ENCODE measurements around the gene ZNF205. TPM values are rescaled to one million over a fixed set of nuclear protein-coding genes. Genes with fewer than 3 reads are reported as not detected.

Gene ZNF205
- total and polyA plus RNA-seq, 10 of the 15 experiments (the other 5 are each of a cell fraction or from before 2014, with no cell fraction given), result 0.26 to 1.5 (median 0.78) TPM; not detected in 2

DNA sequence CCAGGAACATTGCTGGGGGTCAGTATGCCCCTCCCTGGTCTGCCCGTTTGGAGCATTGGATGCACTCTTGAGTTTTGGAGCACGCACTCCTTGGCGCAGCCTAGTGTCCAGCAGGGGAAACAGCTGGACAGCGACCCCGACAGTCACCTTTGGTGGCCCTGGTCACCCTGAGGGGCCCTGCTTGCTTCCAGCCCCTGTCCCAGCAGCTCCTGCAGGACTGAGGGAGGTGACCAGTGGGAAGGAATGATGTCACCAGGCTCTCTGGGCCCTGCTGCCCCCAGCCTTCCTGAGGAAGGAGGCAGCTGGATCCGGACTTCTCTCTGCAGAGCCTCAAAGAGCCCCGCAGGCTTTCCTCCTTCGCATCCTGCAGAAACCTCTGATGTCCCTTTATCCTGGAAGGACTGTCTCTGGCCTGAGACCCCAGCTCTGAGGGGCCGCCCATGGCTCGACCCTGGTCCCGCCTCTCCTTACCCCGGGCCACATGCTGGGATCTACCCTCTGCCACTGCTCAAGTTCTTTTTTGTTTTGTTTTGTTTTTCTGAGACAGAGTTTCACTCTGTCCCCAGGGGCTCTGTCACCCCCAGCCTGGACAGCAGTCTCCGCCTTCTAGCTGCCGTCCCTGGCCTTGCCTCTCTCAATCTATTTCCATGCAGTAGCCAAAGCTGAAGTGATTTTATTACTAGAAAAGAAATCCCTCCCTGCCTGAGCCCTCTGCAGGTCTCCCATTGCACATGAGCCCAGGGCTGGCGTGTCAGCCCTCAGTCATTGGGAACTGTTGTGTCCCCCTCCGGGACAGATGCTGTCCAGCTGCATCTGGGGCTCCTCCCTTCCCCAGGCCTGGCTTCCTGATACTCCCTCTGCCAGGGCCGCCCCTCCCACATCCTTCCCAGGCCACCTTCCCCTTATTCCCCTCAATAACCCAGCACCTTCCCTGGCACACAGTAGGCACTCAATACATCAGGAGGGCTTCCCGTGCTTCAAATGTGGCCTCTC lies 24.8 kb upstream of the ZNF205 start (continued):
- TF ChIP-seq, protein P1, sequence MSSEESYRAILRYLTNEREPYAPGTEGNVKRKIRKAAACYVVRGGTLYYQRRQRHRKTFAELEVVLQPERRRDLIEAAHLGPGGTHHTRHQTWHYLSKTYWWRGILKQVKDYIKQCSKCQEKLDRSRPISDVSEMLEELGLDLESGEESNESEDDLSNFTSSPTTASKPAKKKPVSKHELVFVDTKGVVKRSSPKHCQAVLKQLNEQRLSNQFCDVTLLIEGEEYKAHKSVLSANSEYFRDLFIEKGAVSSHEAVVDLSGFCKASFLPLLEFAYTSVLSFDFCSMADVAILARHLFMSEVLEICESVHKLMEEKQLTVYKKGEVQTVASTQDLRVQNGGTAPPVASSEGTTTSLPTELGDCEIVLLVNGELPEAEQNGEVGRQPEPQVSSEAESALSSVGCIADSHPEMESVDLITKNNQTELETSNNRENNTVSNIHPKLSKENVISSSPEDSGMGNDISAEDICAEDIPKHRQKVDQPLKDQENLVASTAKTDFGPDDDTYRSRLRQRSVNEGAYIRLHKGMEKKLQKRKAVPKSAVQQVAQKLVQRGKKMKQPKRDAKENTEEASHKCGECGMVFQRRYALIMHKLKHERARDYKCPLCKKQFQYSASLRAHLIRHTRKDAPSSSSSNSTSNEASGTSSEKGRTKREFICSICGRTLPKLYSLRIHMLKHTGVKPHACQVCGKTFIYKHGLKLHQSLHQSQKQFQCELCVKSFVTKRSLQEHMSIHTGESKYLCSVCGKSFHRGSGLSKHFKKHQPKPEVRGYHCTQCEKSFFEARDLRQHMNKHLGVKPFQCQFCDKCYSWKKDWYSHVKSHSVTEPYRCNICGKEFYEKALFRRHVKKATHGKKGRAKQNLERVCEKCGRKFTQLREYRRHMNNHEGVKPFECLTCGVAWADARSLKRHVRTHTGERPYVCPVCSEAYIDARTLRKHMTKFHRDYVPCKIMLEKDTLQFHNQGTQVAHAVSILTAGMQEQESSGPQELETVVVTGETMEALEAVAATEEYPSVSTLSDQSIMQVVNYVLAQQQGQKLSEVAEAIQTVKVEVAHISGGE (CRISPR knock-in tag; IDR thresholded peaks at IDR 0.05), result no peak

DNA sequence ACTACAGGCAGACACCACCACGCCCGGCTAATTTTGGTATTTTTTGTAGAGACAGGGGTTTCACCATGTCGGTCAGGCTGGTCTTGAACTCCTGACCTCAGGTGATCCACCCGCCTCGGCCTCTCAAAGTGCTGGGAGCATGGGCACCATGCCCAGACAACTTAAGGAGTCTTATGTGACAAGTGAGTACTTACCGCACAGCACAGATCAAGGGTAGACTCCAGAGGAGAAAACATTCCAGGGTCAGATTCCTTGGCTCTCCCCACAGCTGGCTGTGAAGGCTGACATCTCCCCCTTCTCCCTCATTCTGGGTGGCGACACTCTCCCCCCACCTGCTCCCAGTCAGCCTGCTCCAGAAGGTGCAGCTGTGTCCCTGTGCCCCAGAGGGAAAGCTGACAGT lies 23.9 kb upstream of the ZNF205 start:
- H3K9ac ChIP-seq (ENCODE audit: control insufficient read depth, insufficient read depth, low read length), result no peak overlapping the region
- H4K20me1 ChIP-seq (ENCODE audit: control insufficient read depth, insufficient read depth), result no peaks in the 10 kb centered on the region
- H3K4me1 ChIP-seq (ENCODE audit: control insufficient read depth, insufficient read depth, low read length), result no peaks in the 10 kb centered on the region
- no peak for DNase-seq (ENCODE audit: low read depth, low spot score)
- H3K79me2 ChIP-seq (ENCODE audit: control insufficient read depth, insufficient read depth, low read length), result no peaks in the 10 kb centered on the region
- no peaks in the 10 kb centered on the region for H3K9me3 ChIP-seq (replicated peaks; ENCODE audit: control insufficient read depth, insufficient read depth, low read length)
- H3K36me3 ChIP-seq (ENCODE audit: control insufficient read depth in 2 of 2, insufficient read depth in 2 of 2, low read length in 1 of 2), result no peaks in the 10 kb centered on the region
- no peak overlapping the region for H3K4me2 ChIP-seq (ENCODE audit: control insufficient read depth, insufficient read depth)
- H3K27ac ChIP-seq (ENCODE audit: control insufficient read depth, insufficient read depth), result no peak overlapping the region
- ChIA-PET SMC1A (ENCODE audit: uncharacterized antibody, unreplicated experiment) (interaction anchor here (0.5 kb wide), 1 partner anchor 17 kb away, joined by 3 read pairs; no protein-coding TSS in a partner anchor), CTCF (interaction anchor here (1.1 to 21.2 kb wide), 3 partner anchors 14 to 40 kb away, joined by 3 to 396 read pairs (median 5); no protein-coding TSS in a partner anchor), RAD21 (ENCODE audit: unreplicated experiment) (interaction anchor here (0.5 kb wide), 1 partner anchor 349 kb away, joined by 3 read pairs; no protein-coding TSS in a partner anchor), POLR2A (interaction anchor here (1.4 kb wide), 1 partner anchor 9 kb away, joined by 3 read pairs; no protein-coding TSS in a partner anchor)
- intact Hi-C loops (cut with micrococcal nuclease; ENCODE audit: unreplicated experiment) (no loop called here), in situ Hi-C loops (cut with MboI) (no loop called here)
- no peaks in the 10 kb centered on the region for H3K27me3 ChIP-seq (replicated peaks in 1 of 2; ENCODE audit: control insufficient read depth in 2 of 2, insufficient read depth in 2 of 2, low read length in 1 of 2)
- TF ChIP-seq TCF12 (IDR thresholded peaks at IDR 0.05; ENCODE audit: low read depth, low read length) (no peak), CHD4 (IDR thresholded peaks at IDR 0.05) (no peak), EED (IDR thresholded peaks at IDR 0.05; ENCODE audit: low read depth) (no peak), POLR2A (IDR thresholded peaks at IDR 0.05; ENCODE audit: low read depth, low read length) (no peak), FOXM1 (IDR thresholded peaks at IDR 0.05; ENCODE audit: low read depth, low read length) (no peak), IKZF2 (IDR thresholded peaks at IDR 0.05) (no peak), RAD51 (IDR thresholded peaks at IDR 0.05) (no peak), SIX5 (IDR thresholded peaks at IDR 0.05; ENCODE audit: low read depth, low read length, severe bottlenecking) (no peak), JUNB (IDR thresholded peaks at IDR 0.05) (no peak), CBX3 (IDR thresholded peaks at IDR 0.05; ENCODE audit: borderline replicate concordance, low read depth) (no peak), POU2F2 (IDR thresholded peaks at IDR 0.05; ENCODE audit: borderline replicate concordance, low read depth, low read length) (no peak), SMAD1 (IDR thresholded peaks at IDR 0.05; ENCODE audit: low read depth, partially characterized antibody) (no peak), PAX8 (IDR thresholded peaks at IDR 0.05) (no peak), SRF (IDR thresholded peaks at IDR 0.05; ENCODE audit: low read depth in 2 of 2, low read length in 2 of 2) (no peak)
- TF ChIP-seq, protein P1 (CRISPR knock-in tag; IDR thresholded peaks at IDR 0.05), result no peak
- ATAC-seq, result no peak
- FAIRE-seq, result no peak
- no TSS peak for BruUV-seq (replicated peaks)
- 47% methylated on average over 7 of the region's 7 CpGs for WGBS (ENCODE audit: insufficient coverage, insufficient replicate concordance, low lambda C conversion rate, missing lambda C conversion rate)
- H3K4me3 ChIP-seq, result no peak overlapping the region
- H2AFZ ChIP-seq (ENCODE audit: control insufficient read depth, low read depth, low read length), result no peak overlapping the region

Data from GM12878 (cell line).